ENCODE results near the gene UBXN4.
"Not testable (repeated sequence)": the region's sequence is repeated elsewhere in the genome, so short reads cannot be mapped to it uniquely, and the experiment has no call there.

Gene UBXN4

DNA sequence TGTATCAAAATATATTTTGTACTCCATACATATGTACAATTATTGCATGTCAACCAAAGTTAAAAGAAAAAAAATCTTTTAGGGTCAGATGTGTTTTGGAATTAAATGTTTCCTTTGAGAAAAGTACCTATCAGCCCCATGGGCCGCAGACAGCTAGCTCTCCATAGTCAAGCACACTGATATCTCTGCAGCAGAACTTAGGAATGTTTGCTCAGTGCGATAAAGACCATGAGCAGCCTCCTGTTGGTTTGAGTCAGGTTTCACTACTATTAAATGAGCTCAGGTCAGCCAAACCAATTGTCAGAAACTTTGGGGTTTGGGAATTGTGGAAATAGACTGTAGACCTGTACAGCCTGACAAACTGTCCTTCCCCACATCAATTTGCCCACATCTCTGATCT, 61.6 kb downstream of the UBXN4 start:
- DNase-seq (ENCODE audit: low read depth in 2 of 2): no peak

DNA sequence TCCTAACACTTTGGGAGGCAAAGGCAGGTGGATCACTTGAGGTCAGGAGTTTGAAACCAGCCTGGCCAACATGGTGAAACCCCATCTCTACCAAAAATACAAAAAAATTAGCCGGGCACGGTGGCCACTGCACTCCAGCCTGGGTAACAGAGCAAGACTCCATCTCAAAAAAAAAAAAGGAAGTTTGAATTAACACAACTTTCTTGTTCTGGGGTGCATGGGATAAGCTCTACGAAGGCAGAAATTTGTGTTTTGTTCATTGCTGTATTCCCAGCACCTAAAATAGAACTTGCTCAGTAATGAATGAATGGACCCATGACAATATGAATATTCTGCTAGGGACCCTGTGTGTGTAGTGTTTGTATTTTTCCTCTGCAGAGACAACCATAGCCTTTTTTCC, 66.2 kb downstream of the UBXN4 start:
- DNase-seq (ENCODE audit: low read depth in 2 of 2): not testable (repeated sequence)

GRCh38 chr2:135812907-135813511, 71.4 kb downstream of the UBXN4 start:
- DNase-seq (ENCODE audit: low read depth in 2 of 2): no peak

DNA sequence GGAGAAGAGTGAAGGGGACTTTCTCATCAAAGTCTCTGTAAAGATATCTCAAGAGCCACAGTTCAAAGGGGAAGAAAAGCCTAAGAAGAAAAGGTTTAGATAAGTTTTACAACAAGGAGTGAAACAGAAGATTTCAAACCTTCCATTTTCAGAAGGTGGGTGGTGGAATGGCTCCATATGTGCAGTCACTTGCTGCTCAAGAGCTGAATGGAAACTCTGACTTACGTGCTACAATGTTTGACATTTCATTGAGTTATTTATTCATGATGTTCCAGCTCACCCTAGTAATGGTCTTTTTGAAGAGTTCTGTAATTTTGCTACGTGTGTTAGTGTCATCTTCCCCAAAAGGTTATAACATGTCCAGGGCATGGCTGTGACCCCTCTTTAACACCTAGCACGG, 73.6 kb downstream of the UBXN4 start:
- DNase-seq (ENCODE audit: low read depth in 2 of 2): no peak

DNA sequence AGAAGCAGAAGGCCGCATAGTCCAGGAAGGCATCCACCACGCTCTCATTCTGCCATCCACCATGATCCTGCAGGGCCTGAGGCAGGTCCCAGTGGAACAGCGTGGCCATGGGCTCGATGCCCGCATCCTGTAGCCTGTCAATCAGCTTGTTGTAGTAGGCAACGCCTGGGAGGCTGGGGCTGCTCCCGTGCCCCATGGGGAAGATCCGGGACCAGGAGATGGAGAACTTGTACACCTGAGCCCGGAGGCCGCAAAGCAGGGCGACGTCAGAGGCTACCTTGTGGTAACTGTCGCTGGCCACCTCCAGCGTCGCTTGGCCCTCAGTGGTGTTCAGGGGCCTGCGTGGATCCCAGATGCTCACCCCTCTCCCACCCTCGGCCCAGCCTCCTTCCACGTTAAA, 75.8 kb downstream of the UBXN4 start:
- DNase-seq (ENCODE audit: low read depth in 2 of 2): no peak

DNA sequence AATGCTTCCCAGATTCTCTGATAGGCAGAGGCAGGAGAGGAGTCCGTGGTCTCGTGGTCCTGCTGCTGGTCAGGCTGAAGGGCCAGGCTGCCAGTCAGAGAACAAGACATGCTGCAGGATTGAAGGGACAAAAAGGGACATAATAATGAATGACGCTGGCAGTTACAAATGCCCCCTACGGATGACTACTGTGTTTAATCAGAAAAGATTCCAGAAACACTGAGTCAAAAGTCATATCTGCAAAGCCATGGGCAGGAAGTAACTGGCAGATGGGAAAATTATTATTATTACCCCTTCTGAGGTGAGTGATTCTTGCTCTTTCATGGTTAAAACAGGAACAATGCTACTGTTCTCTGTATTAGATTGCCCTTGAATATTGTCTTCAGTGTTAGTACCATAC, 76.3 kb downstream of the UBXN4 start:
- no peak for DNase-seq (ENCODE audit: low read depth in 2 of 2)

DNA sequence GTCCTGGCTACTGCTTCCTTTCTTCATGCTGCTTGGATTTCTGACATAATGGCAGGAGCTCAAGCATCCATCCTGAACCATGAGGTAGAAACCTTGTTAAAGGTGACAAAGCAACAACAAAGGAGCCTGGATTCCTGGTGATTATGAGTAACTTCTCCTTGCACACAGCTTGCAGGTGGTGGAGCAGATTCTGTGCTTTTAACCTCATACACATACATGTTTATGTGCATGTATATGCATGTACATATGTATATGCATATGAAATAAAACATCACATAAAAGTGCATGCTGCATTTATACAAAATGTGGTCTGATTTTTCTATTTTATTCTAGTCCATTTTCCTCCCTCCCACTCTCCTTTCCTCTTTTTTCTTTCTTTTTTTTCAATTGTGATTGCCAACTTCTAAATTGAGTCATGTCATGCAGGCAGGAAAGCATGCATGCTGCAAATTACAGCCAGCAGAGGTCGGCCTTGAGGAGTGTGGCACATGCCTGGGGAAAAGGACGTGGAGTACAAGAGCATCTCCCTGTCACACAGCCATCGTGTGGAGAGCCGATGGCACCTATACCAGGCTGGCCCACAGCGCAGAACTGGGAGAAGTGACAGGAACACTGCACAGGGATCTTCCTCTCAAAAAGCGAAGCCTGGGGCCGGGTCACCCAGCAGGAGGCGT, 77.4 kb downstream of the UBXN4 start:
- DNase-seq (ENCODE audit: low read depth in 2 of 2): peak in 1 of 2 donors; percentile 43

DNA sequence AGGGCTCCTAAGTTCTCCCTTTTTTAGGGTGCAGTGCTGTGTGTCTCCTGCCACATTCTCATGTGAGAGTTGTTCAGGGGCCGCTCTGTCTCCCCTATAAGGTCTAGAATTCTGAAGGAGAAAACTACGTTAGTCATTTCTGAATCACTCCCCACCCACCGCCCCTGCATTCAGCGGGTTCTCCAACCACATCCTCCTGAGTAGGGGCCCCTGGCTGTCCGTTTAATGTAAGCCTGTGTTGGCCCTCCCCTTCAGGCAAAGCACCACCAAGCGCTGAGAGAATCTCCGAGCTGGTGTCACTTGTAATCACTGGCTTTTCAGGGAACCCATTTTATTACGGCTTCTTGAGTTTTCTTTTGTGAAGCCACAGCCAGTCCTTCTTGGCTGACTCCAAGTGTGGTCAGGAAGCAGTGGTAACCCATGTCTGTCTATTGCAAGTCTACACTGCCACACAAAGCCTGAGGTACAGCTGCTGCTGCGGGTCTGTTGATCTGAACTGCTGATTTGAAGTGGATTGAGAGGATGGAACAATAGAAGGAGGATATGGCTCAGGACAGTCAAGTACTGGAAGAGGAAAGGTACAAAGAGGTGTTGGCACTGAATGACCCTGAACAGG, 78.5 kb downstream of the UBXN4 start:
- peak; percentile 69 to 76 for DNase-seq (ENCODE audit: low read depth in 2 of 2)

GRCh38 chr2:135821190-135821589, 79.5 kb downstream of the UBXN4 start:
- DNase-seq (ENCODE audit: low read depth in 2 of 2): no peak

GRCh38 chr2:135822855-135823254, 81.2 kb downstream of the UBXN4 start:
- no peak for DNase-seq (ENCODE audit: low read depth in 2 of 2)

GRCh38 chr2:135825131-135825530, 83.5 kb downstream of the UBXN4 start:
- DNase-seq (ENCODE audit: low read depth in 2 of 2): no peak

- no peak for DNase-seq (ENCODE audit: low read depth in 2 of 2)
Observed at GRCh38 chr2:135825550-135826176, 84.0 kb downstream of the UBXN4 start.

DNA sequence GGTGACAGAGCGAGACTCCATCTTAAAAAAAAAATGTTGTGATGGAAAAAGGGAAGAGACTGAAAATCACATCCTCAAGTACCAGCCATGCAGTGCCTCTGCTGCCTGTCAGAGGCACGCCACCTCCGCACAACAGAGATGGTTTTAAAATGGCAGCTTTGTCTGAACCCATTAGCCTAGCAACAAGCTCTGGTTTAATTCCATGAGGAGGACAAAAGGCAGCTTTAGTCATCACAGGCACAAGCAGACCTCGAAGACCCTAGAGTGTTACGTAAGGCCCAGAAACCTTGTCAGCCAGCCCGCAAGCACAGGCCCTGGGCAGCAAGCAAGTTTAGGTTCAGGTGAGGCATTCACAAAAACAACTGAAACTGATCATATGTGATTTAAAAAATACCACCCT, 84.9 kb downstream of the UBXN4 start:
- no peak for DNase-seq (ENCODE audit: low read depth in 2 of 2)

DNA sequence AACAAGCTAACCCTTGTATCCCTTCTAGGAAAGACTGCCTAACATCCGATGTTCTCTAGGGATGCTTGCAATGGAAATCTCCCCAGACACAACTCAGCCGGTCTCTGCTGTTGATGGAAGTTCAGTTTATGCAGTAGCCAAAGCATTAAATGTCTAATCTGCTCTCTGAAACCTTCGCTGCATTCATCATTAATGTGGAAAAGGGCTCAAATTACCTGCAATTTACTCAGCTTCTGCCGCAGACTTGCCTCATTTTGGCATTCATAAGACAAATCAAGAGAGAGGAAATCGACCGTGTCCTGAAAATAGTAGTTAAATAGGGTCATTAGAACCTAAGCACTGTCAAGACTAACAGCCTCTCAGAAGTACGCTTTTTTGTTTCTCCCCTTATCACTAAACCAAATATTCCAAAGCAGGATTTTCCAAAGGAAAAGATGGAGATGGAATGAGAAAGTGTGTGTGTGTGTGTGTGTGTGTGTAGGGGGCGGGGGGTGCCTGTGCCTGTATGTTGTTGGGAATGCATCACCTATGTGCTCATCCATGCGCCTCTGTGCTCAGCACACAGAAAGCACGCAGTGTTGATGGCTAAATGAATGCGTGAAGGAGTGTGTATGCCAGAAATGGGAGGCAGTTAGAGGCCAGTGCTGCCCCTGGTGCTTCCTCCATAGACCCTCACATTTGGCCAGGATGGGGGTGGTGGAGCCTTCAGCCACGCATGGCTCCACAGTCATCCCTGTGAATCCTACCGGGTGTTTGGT, 87.9 kb downstream of the UBXN4 start:
- DNase-seq (ENCODE audit: low read depth in 2 of 2): no peak

- no peak for DNase-seq (ENCODE audit: low read depth in 2 of 2)
Observed at GRCh38 chr2:135831180-135831812, 89.6 kb downstream of the UBXN4 start.

DNA sequence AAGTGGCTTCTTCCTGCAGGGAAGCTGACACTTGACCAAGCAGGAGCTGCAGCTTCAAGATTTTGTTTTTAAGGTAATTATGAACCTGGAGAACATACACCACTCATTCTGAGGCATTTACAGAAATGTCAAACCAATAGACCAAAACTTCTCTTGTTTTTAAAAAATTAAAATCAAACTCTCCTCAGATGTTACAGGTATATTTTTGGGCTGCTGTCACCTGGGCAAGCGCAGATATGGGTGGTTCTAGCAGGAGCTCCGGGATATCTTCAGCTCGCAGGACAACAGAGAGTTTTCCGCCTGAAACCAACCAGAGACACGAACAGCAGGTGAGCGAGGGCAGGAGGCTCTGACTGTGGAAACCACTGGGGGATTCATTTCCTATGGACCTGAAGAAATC, 91.2 kb downstream of the UBXN4 start:
- no peak for DNase-seq (ENCODE audit: low read depth in 2 of 2)
